SH-SY5Y (cell line): ENCODE results near the gene UNC13A.

ENCODE experiments used
- GATA2 ChIP-seq: IDR thresholded peaks from 2 replicates; pipeline ENCODE4 v1.6.1; 2011; ENCODE audit warnings: mild to moderate bottlenecking, low read depth, low read length
- GATA3 ChIP-seq: IDR thresholded peaks from 2 replicates; pipeline ENCODE4 v1.6.1; 2011; ENCODE audit warnings: low read depth, mild to moderate bottlenecking, low read length, moderate library complexity

- TF ChIP-seq GATA2 (no peak), GATA3 (no peak)
Observed at GRCh38 chr19:17721111-17721628, 33.0 kb upstream of the UNC13A start.
